Epithelial cell of prostate (primary cell): Measurements from ENCODE around the gene ASTN1.

Experiments
- DNase-seq: peaks from one replicate; pipeline ENCODE4 v3.0.0-alpha.2; 2011; ENCODE audit warnings: low read depth, low spot score
- H3K27ac ChIP-seq: fragments of 450-650 bp; 2 replicates; pipeline ENCODE4 v1.5.1; 2017; ENCODE audit warnings: mild to moderate bottlenecking

ASTN1 gene

DNA sequence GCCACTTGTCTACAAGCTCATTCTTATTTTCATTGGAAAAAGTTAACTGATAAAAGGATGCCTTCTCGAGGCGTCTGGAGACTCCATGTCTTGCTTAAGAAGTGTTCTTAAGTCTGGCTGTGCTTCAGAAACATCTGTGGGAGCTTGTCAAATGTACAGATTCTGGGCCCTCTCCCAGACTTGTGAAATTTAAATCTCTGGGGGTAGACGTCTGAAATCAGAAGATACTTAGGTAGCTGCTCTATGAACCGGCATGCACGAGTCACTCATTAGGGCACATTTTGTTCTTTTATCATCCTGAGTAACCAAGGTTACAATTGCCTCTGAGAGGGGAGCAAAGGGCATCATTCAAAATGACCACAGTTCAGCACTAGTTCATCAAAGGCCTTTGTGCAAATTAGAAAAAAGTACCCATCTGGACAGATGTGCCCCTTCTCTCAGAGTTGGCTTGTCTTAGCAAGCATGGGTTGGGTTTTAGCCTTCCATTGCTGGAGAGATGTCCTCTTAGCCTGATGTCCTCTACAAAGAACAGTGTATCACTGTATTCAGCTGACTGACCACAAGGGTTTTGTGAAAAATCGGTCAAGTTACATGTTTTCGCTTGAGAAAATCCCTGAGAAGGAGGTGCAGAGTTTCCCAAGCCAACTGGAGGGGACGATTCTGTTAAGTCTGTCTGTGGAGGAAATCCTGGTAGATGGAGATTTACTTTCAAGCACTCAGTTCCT, 156.9 kb downstream of the ASTN1 start:
- no peak overlapping the region for H3K27ac ChIP-seq
- DNase-seq: no peak

DNA sequence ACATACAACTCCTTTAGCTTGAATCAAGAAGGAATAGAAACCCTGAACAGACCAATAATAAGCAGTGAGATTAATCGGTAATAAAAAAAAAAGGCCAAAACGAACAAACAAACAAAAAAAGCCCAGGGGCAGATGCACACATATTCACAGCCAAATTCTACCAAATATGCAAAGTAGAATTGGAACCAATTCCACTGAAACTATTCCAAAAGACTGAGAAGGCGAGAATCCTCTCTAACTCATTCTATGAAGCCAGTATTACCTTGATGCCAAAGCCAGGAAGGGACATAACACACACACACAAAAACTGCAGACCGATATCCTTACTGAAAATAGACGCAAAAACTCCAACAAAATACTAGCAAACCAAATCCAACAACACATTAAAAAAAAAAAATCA, 161.6 kb downstream of the ASTN1 start:
- no peak overlapping the region for H3K27ac ChIP-seq
- DNase-seq: no peak

DNA sequence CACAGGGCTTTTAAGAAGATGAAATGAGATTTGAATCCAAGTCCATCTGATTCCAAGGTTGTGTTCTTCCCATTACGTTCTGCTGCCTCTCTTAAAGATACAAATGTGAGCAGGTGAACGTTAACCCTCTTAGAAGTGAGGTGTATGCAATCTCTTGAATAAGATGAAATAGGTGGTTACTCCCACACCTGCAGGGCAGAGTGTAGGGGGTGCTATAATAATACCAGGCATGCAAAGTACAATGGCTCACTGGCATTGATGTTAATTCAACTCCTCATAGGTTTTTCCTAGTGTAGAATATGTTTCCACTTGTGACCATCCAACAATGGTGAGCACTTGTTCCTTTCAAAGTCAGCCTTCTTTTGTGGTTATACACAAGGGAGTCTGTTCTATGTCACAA, 163.0 kb downstream of the ASTN1 start:
- no peak for DNase-seq
- H3K27ac ChIP-seq: no peak overlapping the region

DNA sequence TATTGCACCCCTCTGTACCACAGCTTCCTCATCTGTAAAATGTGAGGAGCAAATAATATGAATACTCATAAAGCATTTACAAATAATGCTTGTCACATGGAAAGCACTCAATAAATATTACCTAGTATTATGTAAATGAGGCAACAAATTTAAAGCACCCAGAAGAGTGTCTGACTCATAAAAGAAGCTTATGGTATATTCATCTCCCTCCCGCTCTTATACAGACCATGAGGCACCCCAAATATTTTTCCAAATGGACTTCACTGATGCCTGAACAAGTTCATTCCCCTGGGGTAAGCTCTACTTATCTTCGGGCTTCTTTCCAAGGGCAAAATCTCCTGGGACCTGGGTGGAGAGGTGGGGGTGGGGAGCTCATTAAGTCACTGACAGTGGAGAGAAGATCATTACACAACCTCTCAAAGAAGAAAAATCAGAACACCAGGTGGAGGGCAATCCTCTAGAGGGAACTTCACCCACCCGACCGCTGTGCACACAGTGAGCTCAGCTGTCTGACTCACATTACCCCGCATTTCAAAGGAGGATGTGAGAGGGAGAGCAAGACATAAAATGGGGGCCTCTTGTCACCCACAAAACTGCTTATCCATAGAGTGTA, 166.2 kb downstream of the ASTN1 start:
- DNase-seq: no peak
- no peak overlapping the region for H3K27ac ChIP-seq

DNA sequence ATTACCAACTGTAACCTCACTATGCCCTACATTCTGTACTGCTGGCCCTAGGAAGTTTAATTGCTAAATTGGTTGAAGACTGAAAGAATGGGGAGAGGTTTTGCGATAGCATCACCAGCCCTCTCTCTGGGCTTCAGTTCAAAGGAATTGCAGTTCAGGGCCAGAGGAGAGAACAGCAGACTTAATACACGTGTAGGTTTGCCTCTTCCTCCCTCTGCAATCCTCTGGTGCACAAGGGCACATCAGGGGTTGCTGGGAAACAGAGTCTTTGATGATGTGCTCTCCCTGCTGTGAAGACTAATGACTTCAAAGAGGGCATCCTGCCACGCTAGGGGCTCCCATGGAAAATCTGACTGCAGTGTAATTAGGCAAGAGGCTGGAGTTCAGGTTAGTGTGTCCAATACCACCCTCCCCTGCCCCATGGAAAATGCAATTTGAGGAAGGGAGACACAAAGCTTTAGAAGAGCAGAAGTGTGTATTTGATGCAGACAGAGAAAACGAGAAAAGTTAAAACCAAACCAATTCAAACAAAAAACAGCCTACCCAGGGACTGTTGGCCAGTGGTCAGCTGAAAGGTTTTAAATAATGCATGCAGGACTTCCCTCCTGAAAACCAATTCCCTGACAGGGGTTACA, 167.9 kb downstream of the ASTN1 start:
- no peak for DNase-seq
- H3K27ac ChIP-seq: peak overlapping the region; percentile 77

DNA sequence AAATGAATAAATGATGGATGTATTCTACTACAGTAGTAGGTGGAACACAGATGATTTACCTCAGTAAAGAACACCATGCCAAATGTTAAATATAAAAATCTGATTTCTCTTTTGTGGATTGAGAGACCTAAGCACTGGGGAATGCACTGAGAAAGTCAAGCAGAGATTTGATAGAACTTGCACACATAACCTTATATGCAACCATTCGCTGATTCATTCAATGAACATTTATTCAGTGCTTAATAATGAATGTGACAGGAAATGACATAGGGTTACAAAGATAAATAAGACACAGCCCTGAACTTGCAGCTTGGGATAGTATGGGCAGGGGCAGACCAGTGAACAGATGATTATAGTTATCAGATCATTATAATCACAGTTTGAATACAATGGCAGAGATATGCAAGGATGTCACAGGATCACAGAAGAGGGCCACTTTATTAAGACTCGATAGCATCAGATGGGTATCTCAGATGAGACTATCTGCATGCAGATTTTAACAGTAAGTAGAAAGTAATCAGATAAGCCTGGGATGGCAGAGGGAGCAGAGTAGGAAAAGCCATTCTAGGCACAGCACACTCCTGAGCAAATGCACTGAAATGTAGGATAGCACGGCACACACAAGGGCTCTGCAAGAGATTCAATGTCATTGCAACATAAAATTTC, 169.4 kb downstream of the ASTN1 start:
- DNase-seq: peak; percentile 27
- H3K27ac ChIP-seq: peak overlapping the region; percentile 77

DNA sequence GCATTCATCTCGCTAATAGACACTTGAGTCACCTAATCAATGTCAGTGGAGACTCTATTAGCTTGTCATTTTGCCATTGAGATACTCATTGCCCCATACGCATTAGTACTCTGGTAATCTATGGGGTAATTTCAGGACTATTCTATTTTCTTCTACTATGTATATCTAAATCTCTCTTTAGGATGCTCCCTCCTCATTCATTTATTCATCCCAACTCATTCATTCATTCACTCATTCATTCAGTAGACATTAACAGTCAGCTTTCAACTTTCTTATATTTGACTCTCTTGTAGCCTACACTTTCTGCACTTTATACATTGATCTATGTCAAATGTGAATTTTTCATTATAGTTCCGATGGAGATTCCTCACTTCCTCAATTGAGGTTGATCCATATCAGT, 170.9 kb downstream of the ASTN1 start:
- DNase-seq: no peak

DNA sequence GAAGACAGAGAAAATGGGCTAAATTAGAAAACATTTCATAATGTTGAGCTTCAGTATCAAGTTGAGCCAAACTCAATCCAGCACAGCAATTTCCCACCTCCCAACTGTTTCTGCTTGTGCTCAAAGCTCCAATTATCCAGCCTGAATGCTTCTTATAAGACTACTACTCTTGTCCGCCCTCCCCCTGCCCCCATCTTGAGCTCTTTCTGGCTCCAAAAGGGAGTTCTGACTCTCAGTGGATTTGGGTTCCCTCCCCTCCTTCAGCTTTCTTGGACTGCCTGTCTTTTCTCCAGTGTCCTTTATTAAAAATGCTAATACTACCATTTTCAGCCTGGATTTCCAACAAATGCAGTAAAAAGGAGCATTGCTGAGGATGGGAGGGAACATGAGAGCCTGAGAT, 174.8 kb downstream of the ASTN1 start:
- no peak for DNase-seq
- H3K27ac ChIP-seq: no peak overlapping the region

More for the DNA sequence above, 170.9 kb downstream of the ASTN1 start:
- no peak overlapping the region for H3K27ac ChIP-seq

DNA sequence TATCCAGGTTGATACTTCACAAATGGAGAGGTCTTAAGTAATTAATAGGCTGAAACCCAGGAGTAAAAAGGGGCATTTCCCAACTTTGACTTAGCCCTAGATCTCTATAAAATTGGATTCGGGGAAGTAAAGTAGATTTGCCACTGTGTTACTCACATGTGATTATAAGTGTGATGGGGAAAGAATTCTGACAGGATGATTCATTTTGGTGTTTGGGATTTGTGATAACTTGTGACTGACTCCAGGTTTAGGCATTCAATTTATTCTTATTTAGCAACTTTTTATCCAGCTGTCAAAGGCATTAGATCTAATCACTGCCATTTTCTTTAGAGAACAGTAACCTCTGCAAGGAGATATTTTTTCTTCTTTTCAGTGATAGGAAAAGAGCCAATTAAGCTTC, 175.5 kb downstream of the ASTN1 start:
- DNase-seq: peak; percentile 29
- no peak overlapping the region for H3K27ac ChIP-seq

DNA sequence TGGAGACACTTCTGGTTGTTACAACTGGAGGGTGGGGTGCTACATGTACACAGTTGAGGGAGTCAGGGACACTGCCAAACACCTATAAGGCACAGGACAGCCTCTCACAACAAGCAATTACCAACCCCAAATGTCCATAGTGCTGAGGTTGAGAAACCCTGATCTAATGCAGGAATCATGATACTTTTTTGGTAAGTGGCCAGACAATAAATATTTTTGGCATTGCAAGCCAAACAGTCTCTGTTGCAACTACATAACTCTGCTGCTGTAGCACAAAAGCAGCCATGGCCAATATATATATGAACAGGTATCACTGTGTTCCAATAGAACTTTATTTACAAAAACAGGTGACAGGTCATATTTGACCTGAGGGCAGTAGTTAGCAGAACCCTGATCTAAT, 177.5 kb downstream of the ASTN1 start:
- H3K27ac ChIP-seq: peak overlapping the region; percentile 21
- peak; percentile 22 for DNase-seq

DNA sequence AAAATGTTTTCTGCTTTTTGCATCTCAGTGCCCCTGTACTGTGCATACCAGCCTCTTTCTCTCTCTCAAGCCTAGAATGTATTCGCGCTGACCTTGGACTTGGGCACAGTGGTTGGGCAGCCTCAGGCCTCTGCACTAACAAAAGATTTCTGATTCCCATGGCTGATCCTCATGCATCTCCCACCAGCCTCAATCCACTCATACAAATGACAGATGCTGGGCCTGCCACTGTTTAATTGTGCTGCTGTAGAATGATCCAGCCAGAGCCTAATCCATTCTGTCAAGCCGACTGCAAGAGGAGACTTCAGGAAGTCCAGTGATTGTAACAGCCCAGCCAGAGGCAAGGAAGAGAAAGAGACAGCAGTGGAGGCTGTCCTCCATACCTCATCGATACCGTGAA, 180.8 kb downstream of the ASTN1 start:
- no peak overlapping the region for H3K27ac ChIP-seq
- no peak for DNase-seq

DNA sequence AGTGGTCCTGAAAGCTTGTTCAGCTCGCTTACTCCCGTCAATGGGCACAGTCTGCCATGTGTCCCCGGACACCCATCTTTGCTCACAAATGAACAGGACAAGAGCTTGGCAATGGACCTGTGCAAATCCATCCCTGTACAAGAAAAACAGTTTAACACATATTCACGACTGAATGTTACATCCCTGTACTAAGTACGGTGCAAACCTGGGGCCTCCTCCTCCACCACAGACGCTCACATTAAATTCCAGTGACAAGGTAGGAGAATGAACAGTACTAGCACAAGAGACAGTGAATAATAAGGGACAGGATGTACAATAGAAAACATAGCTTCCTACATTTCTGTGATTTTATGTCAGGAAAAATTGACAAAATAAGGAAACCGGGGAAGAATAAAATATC, 187.7 kb downstream of the ASTN1 start:
- DNase-seq: no peak
- H3K27ac ChIP-seq: no peak overlapping the region

DNA sequence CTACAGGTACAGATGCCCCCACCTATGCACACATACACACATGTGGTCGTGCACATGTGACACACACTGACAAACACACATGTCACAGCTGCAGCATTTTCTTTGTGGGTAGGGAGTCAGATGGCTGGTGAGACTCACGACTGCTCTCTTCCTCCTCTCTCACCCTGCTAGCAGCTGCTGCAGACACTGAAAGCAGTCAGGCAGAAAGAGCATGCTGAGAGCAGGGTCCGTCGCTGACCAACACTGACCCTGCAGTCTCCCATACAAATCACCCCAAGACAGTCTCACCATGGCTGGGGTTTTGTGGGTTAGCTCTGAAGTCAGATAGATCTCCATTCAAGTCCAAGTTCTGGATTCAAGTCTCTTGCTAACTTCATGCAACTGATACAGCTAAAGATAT, 188.3 kb downstream of the ASTN1 start:
- no peak for DNase-seq
- no peak overlapping the region for H3K27ac ChIP-seq

DNA sequence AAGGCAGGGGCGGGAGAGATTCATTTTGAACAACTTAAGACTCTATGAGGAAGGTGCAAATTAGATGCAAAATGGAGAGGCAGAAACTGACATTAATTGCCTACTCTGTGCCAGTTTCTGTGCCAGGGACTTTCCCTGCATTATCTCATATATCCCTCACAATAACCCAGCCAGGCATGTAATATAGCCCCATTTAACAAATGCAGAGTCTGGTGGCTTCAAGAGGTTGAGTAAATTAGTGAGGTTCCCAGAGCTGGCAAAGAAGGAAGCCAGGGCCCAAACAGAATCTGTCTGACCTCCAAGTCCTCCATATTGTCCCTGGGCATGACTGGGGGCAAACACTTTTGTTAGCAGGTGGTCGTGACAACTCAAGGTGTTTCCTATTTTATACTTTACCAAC, 199.8 kb downstream of the ASTN1 start:
- H3K27ac ChIP-seq: no peak overlapping the region
- no peak for DNase-seq

DNA sequence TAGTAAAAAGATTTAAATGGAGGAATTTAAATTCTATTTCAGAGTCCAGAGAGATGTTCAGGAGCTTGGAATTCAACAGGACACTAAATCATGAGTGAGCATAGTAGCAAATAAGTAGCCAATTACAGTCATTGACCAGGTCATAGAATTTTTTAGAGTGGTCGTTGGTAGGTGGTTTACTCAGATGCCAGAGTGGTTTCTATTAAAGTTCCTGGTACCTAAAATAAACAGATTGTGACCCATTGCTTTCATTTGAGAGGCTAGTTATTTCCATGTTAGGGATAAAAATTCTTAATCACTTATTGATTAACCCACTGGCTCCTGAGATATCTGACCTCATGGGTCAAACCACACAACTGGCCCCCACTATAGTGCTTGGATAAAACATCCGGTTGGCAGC, 201.3 kb downstream of the ASTN1 start:
- no peak overlapping the region for H3K27ac ChIP-seq
- DNase-seq: no peak

DNA sequence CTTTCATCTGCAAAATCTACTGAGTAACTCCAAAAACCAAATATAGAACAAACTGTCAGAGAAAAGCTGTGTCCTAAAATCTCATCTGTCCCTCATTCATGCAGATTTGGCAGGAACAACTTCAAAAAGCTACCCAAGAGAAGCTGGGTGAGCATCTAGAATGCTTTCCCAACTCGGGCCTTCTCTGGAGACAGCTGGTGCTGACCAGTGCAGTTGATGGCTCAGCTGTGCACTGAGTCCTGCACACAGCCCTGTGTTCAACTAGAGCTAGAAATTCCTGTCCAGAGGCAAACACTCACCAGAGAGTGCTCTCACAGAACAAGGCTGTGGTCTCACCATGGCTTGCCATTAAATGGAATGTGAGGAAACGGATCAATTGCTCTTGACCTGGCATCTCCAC, 202.8 kb downstream of the ASTN1 start:
- no peak overlapping the region for H3K27ac ChIP-seq
- no peak for DNase-seq

DNA sequence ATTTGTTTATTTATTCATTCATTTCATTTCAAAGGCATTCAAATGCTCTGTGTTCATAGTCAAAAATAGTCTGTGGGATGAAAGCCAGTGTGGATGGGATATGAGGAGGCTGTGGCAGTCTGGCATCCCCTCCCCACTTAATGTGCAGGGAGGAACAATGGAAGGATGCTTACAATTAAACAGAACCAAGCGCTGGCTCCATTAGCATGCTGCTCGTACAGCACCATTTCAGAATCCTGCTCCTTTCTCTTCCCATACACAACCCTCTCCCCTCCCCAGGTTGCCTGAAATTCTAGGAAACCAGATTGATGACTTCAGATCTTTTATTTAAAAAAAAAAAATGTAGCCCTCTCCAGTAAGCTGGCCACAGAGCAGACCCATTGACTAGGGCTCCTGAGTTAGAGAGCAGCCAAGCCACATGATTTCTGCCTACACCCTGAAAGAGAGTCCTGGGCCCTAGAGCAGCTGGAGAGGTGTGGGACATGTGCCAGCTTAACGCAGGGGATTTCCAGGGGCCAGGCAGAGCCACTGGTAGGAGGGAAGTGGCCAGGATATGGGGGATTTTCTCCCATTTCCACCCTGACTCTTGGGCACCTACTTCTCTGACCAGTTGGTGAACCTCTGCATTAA, 205.2 kb downstream of the ASTN1 start:
- DNase-seq: no peak
- H3K27ac ChIP-seq: no peak overlapping the region

DNA sequence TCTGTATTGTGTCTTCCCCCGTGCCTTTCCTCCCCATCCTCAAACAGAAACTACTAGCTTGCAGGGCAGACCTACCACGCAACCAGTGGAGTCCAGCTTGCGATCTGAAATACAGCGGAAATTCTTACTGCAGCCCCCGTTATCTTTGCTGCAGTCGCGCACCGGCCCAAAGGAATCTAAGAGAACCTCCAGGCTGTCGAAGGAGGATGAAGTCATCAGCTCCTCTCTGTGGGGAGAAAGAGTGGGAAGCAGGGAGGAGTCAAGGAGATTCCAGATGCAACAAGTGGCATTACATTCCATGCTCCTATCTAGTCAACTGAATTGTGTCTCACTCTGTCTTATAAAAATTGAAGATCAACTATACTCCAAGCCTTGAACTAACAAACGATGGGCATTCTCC, 206.9 kb downstream of the ASTN1 start:
- no peak for DNase-seq
- no peak overlapping the region for H3K27ac ChIP-seq

DNA sequence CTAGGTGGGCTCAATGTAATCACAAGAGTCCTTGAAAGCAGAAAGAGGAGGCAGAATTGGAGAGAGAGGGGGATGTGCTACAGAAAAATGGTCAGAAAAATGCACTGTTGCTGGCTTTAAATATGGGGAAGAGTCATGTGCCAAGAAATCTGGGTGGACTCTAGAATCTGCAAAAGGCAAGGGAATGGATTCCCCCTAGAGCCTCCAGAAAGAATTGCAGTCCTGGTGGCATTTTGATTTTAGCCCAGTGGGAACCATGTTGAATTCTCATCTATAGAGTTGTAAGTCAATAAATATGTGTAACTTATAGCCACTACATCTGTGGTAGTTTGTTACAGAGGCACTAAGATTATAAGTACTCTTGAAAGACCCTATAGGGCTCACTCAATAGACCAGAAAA, 210.3 kb downstream of the ASTN1 start:
- no peak for DNase-seq
- H3K27ac ChIP-seq: no peak overlapping the region

DNA sequence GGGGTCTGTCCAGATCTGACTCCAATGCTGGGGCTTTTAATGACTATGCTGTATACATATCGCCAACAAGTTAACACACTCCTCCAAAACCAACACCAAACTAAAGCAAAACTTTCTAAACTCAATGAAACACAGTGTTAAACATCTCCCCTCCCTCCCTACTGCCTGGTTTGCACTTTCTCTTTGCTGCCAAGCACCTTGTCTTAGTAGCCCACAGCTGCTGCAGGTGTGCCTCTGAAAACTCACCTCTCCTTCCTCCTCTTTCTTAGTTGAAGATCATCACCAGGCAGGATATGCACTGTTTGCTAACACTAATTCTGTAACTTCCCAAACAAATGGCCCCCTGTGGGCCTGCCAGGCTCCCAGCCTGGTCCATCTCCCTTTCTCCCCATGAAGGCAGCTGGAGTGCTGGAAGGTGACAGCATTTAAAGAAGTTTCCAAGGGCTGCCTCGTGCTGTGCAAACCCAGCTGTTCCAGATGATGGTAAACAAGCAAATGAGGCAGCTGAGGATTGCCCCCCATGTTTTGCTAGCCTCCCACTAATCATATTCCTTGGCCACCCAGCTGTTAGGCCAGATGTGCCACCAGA, 213.7 kb downstream of the ASTN1 start:
- no peak for DNase-seq
- H3K27ac ChIP-seq: no peak overlapping the region
